K562 (cell line): ENCODE results near the gene DIP2C. TPM values are rescaled to one million over a fixed set of nuclear protein-coding genes. Genes with fewer than 3 reads are reported as not detected.

Experiments used
- ATAC-seq: fragments of 200-7000 bp; cut with Tn5 transposase; 3 replicates; pipeline ENCODE4 v1.9.1; 2020; ENCODE audit warnings: moderate library complexity
- BruUV-seq: library from RNA; stranded (reverse); fragments of 400-500 nt; replicated peaks from 2 replicates; lab custom pipeline; 2021; lab: Mats Ljungman, UMichigan
- CTCF ChIA-PET: fragments of 300-600 bp; formaldehyde crosslinking; extraction: SDS; loops from one replicate; lab custom pipeline; 2021; ENCODE audit warnings: low intra/inter-chr PET ratio; lab: Yijun Ruan, JAX
- POLR2A ChIA-PET: fragments of 300-600, 350-650 bp; sonication (Branson Sonifier 250); formaldehyde crosslinking; extraction: SDS; loops from one replicate; lab custom pipeline; 2021; ENCODE audit warnings: antibody characterized with exemption, inconsistent platforms; lab: Yijun Ruan, JAX
- DNase-seq, 4 experiments: peaks; one replicate each; pipeline versions ENCODE4 v3.0.0 to v3.0.0-alpha.2; 2011 to 2018; ENCODE audit warnings: low spot score in 3 of 4, mixed read lengths in 3 of 4; ENCODE audit errors: extremely low read depth in 1 of 4
- FAIRE-seq: peaks from 2 replicates; lab custom pipeline; 2011; peaks lifted over from hg19 to GRCh38; lab: Jason Lieb, UNC
- H2AFZ ChIP-seq: 2 replicates; pipeline ENCODE4 v1.6.0; 2011; ENCODE audit warnings: low read depth, low read length, control low read depth, inconsistent platforms
- H3K27ac ChIP-seq: fragments of 200-600 bp; 3 replicates; pipeline ENCODE4 v1.8.0; 2011; ENCODE audit warnings: low read depth, mild to moderate bottlenecking, control low read depth, inconsistent platforms, low read length, moderate library complexity, mixed read lengths; ENCODE audit errors: extremely low read depth
- H3K27me3 ChIP-seq, 2 experiments: fragments of 300-600 bp in 1 of 2; 2 replicates in 1 of 2; 3 replicates in 1 of 2; pipeline versions ENCODE4 v1.6.0 to v1.8.0; 2011; ENCODE audit warnings: inconsistent platforms in 2 of 2, low read length in 2 of 2, mild to moderate bottlenecking in 1 of 2, mixed read lengths in 1 of 2, moderate library complexity in 1 of 2; ENCODE audit not compliant: control insufficient read depth in 2 of 2, insufficient read depth in 2 of 2
- H3K36me3 ChIP-seq: fragments of 300-600 bp; 3 replicates; pipeline ENCODE4 v1.8.0; 2011; ENCODE audit warnings: mild to moderate bottlenecking, low read length, inconsistent platforms; ENCODE audit not compliant: control insufficient read depth, insufficient read depth
- H3K4me1 ChIP-seq, 2 experiments: fragments of 200-600 bp in 1 of 2; replicated peaks in 1 of 2; 2 replicates in 1 of 2; 3 replicates in 1 of 2; pipeline versions ENCODE4 v1.5.1 to v1.8.0; 2011; ENCODE audit warnings: inconsistent platforms in 2 of 2, low read length in 2 of 2, mild to moderate bottlenecking in 1 of 2, mixed read lengths in 1 of 2, moderate library complexity in 1 of 2; ENCODE audit not compliant: control insufficient read depth in 2 of 2, insufficient read depth in 2 of 2
- H3K4me2 ChIP-seq: 2 replicates; pipeline ENCODE4 v1.6.1; 2011; ENCODE audit warnings: low read length, control low read depth, inconsistent platforms, mixed read lengths; ENCODE audit not compliant: insufficient read depth
- H3K4me3 ChIP-seq: fragments of 200-600 bp; sonication (generic), shearing (Covaris generic); 2 replicates; pipeline ENCODE4 v1.5.1; 2016; ENCODE audit warnings: control low read depth, inconsistent platforms
- H3K79me2 ChIP-seq: fragments of 200-600 bp; 3 replicates; pipeline ENCODE4 v1.8.0; 2011; ENCODE audit warnings: low read length, inconsistent platforms; ENCODE audit not compliant: control insufficient read depth, insufficient read depth
- H3K9ac ChIP-seq, 2 experiments: 2 replicates each; pipeline versions ENCODE4 v1.6.0 to v1.6.1; 2011; ENCODE audit warnings: low read depth in 2 of 2, low read length in 2 of 2, control low read depth in 1 of 2, inconsistent platforms in 1 of 2, mild to moderate bottlenecking in 1 of 2, mixed read lengths in 1 of 2; ENCODE audit not compliant: insufficient read depth in 1 of 2
- H3K9me1 ChIP-seq: one replicate; pipeline ENCODE4 v1.6.0; 2011; ENCODE audit warnings: inconsistent platforms, mild to moderate bottlenecking, low read length, moderate library complexity; ENCODE audit not compliant: control insufficient read depth, insufficient read depth
- H3K9me3 ChIP-seq: replicated peaks from 2 replicates; pipeline ENCODE4 v1.5.1; 2011; ENCODE audit warnings: low read depth, low read length, inconsistent platforms; ENCODE audit not compliant: control insufficient read depth, insufficient read depth
- H4K20me1 ChIP-seq: replicated peaks from 2 replicates; pipeline ENCODE4 v1.6.1; 2011; ENCODE audit warnings: low read length, inconsistent platforms, mixed read lengths; ENCODE audit not compliant: control insufficient read depth, insufficient read depth
- CC2D1A ChIP-seq: fragments of 450-650 bp; IDR thresholded peaks from 2 replicates; pipeline ENCODE4 v1.6.1; 2017; ENCODE audit warnings: mild to moderate bottlenecking
- MAFK ChIP-seq: IDR thresholded peaks from 2 replicates; pipeline ENCODE4 v1.6.1; 2011; ENCODE audit warnings: low read length, improper control_type of control experiment
- MYNN ChIP-seq, 2 experiments: sonication (generic); formaldehyde crosslinking in 1 of 2; IDR thresholded peaks; 2 replicates each; pipeline versions ENCODE4 v1.5.0 to v1.6.1; 2016 to 2020; ENCODE audit warnings: antibody characterized with exemption in 1 of 2, missing genetic modification reagents in 1 of 2
- SNIP1 ChIP-seq: fragments of 450-650 bp; IDR thresholded peaks from 2 replicates; pipeline ENCODE4 v1.7.1; 2017; ENCODE audit warnings: low read depth, mild to moderate bottlenecking
- WHSC1 ChIP-seq: IDR thresholded peaks from one replicate; pipeline ENCODE4 v1.6.1; 2012; ENCODE audit warnings: low read length, control low read depth, inconsistent platforms
- WGBS: fragments of 100-300 bp; shearing (Covaris generic); methylation state at CpG from one replicate; pipeline ENCODE4 v1.1.6; 2016; ENCODE audit warnings: low coverage, mixed read lengths; ENCODE audit not compliant: insufficient coverage; ENCODE audit errors: missing lambda C conversion rate; 5-methylcytosine and 5-hydroxymethylcytosine counted together
- in situ Hi-C: fragments of 300-500 bp; cut with MboI; formaldehyde crosslinking; loops from 4 replicates; pipeline ENCODE4 v1.15.0; 2018; ENCODE audit warnings: inconsistent platforms, mixed read lengths
- intact Hi-C: fragments of 100-400 bp; cut with micrococcal nuclease; formaldehyde crosslinking; loops from 2 replicates; pipeline ENCODE4 v1.14.2; 2022
- polyA plus RNA-seq, 8 experiments: library from polyadenylated mRNA; depleted of rRNA in 4 of 8; stranded (reverse) in 5 of 8; unstranded in 3 of 8; fragments of >200 nt; fragmentation: Nextera tagmentation in 2 of 8; fragmentation: Illumina TruSeq in 1 of 8; extraction: Ambion mirVana in 2 of 8; extraction: Trizol in 1 of 8; gene quantifications; 2 replicates each; pipeline versions ENCODE4 v1.2.1 to v1.2.3, GENCODE V29; 2011 to 2014; ENCODE audit warnings: inconsistent platforms in 1 of 8, missing spikeins in 1 of 8
- total RNA-seq, 7 experiments: library from RNA; depleted of rRNA in 6 of 7; stranded (reverse); fragments of >200 nt in 6 of 7; fragmentation: Illumina TruSeq in 2 of 7; extraction: Trizol in 2 of 7; gene quantifications; 2 replicates each; pipeline versions ENCODE4 v1.2.1 to v1.2.3, GENCODE V29; 2011 to 2021; ENCODE audit warnings: low replicate concordance in 1 of 7
- TF ChIP-seq, protein P1 (sequence below): fragments of 450-650 bp; IDR thresholded peaks from 2 replicates; pipeline ENCODE4 v1.6.1; 2016; ENCODE audit warnings: missing biosample characterization, missing genetic modification characterization
- TF ChIP-seq, protein P2 (sequence below): sonication (generic); formaldehyde crosslinking; IDR thresholded peaks from 2 replicates; pipeline ENCODE4 v1.8.0; 2022; ENCODE audit warnings: mild to moderate bottlenecking, missing genetic modification reagents, borderline replicate concordance
- TF ChIP-seq, protein P3 (sequence below), 3 experiments: fragments of 200-800 bp in 1 of 3; fragments of 250-450 bp in 1 of 3; fragments of 450-650 bp in 1 of 3; sonication (Bioruptor Pico) in 1 of 3; sonication (Bioruptor generic) in 1 of 3; formaldehyde crosslinking in 1 of 3; IDR thresholded peaks; 2 replicates each; pipeline versions ENCODE4 v1.6.1 to v1.8.0; 2016 to 2022; ENCODE audit warnings: mild to moderate bottlenecking in 2 of 3, missing genetic modification characterization in 2 of 3, missing compliant biosample characterization in 1 of 3, moderate library complexity in 1 of 3

Gene DIP2C
- total and polyA plus RNA-seq, 9 of the 15 experiments (the other 6 are each of a cell fraction or from before 2014, with no cell fraction given) = 0.01 TPM; not detected in 8

DNA sequence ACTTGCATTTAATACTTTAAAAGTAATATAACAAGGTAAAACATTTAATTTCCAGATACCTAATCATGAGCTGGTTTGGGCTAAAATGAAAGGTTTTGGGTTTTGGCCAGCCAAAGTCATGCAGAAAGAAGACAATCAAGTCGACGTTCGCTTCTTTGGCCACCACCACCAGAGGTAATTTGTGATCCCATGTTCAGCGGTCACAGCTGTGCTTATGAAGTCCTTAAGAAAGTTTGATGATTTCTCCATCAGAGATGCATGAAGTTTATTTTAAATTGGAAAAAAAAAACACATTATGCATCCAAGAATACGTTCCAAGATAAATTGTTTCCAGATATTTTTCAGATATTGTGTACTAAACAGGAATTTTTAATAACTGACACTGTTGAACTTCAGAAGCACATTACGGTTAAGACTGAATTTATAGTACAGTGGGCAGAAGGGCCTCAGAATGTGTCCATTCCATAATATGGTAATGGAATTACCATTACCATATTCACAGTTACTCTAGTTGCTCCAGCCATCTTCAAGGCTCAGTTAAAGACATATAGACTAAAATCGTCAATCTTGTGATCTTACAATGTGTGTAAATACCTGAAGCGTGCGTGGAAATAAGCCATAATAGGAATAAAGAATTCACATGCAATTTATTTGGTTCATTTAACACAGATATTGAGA, 447.4 kb downstream of the DIP2C start:
- FAIRE-seq (no peak), DNase-seq (no peak), ATAC-seq (no peak)
- intact Hi-C loops (no loop called here), in situ Hi-C loops (no loop called here)
- H3K36me3 ChIP-seq = peaks cover 9% of the 10 kb centered on the region; the same call in 1 of the 3 replicates
- no peak overlapping the region for H3K27ac ChIP-seq
- TF ChIP-seq, protein P1, sequence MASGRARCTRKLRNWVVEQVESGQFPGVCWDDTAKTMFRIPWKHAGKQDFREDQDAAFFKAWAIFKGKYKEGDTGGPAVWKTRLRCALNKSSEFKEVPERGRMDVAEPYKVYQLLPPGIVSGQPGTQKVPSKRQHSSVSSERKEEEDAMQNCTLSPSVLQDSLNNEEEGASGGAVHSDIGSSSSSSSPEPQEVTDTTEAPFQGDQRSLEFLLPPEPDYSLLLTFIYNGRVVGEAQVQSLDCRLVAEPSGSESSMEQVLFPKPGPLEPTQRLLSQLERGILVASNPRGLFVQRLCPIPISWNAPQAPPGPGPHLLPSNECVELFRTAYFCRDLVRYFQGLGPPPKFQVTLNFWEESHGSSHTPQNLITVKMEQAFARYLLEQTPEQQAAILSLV (tag) = no peak
- TF ChIP-seq WHSC1 (no peak), MYNN (IDR thresholded peaks at IDR 0.05) (no peak), MYNN (CRISPR knock-in tag; IDR thresholded peaks at IDR 0.05) (no peak), CC2D1A (no peak), MAFK (no peak), SNIP1 (no peak)
- TF ChIP-seq, protein P2, sequence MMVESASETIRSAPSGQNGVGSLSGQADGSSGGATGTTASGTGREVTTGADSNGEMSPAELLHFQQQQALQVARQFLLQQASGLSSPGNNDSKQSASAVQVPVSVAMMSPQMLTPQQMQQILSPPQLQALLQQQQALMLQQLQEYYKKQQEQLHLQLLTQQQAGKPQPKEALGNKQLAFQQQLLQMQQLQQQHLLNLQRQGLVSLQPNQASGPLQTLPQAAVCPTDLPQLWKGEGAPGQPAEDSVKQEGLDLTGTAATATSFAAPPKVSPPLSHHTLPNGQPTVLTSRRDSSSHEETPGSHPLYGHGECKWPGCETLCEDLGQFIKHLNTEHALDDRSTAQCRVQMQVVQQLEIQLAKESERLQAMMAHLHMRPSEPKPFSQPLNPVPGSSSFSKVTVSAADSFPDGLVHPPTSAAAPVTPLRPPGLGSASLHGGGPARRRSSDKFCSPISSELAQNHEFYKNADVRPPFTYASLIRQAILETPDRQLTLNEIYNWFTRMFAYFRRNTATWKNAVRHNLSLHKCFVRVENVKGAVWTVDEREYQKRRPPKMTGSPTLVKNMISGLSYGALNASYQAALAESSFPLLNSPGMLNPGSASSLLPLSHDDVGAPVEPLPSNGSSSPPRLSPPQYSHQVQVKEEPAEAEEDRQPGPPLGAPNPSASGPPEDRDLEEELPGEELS (CRISPR knock-in tag) = no peak
- TF ChIP-seq, protein P3, sequence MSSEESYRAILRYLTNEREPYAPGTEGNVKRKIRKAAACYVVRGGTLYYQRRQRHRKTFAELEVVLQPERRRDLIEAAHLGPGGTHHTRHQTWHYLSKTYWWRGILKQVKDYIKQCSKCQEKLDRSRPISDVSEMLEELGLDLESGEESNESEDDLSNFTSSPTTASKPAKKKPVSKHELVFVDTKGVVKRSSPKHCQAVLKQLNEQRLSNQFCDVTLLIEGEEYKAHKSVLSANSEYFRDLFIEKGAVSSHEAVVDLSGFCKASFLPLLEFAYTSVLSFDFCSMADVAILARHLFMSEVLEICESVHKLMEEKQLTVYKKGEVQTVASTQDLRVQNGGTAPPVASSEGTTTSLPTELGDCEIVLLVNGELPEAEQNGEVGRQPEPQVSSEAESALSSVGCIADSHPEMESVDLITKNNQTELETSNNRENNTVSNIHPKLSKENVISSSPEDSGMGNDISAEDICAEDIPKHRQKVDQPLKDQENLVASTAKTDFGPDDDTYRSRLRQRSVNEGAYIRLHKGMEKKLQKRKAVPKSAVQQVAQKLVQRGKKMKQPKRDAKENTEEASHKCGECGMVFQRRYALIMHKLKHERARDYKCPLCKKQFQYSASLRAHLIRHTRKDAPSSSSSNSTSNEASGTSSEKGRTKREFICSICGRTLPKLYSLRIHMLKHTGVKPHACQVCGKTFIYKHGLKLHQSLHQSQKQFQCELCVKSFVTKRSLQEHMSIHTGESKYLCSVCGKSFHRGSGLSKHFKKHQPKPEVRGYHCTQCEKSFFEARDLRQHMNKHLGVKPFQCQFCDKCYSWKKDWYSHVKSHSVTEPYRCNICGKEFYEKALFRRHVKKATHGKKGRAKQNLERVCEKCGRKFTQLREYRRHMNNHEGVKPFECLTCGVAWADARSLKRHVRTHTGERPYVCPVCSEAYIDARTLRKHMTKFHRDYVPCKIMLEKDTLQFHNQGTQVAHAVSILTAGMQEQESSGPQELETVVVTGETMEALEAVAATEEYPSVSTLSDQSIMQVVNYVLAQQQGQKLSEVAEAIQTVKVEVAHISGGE (CRISPR knock-in tag; IDR thresholded peaks at IDR 0.05) = no peak
- no peak overlapping the region for H3K4me3 ChIP-seq
- no peak overlapping the region for H3K4me2 ChIP-seq
- no peaks in the 10 kb centered on the region for H3K9me3 ChIP-seq
- H4K20me1 ChIP-seq = no peaks in the 10 kb centered on the region
- no TSS peak for BruUV-seq
- ChIA-PET CTCF (no interaction called here), POLR2A (no interaction called here)
- H3K4me1 ChIP-seq = no peaks in the 10 kb centered on the region
- H3K9me1 ChIP-seq = no peaks in the 10 kb centered on the region
- no peaks in the 10 kb centered on the region for H3K27me3 ChIP-seq
- no peaks in the 10 kb centered on the region for H3K79me2 ChIP-seq
- WGBS = 85% methylated on average over 9 of the region's 9 CpGs
- no peak overlapping the region for H3K9ac ChIP-seq
- H2AFZ ChIP-seq = no peak overlapping the region
